Measurements from ENCODE around the gene ETNK1.
"Not testable (repeated sequence)": the region's sequence is repeated elsewhere in the genome, so short reads cannot be mapped to it uniquely, and the experiment has no call there.

Gene ETNK1

GRCh38 chr12:22624870-22625761 is at the start of gene ETNK1:
ETNK1 (plus strand) TSS chr12:22625171; CDS start chr12:22625431, 260 bp downstream.
- DNase-seq = peak; percentile 83 to 91

GRCh38 chr12:22576065-22576464 is 48.9 kb upstream of the ETNK1 start:
- no peak for DNase-seq

- DNase-seq = no peak
These were observed 48.5 kb upstream of the ETNK1 start for GRCh38 chr12:22576473-22576872.

GRCh38 chr12:22577667-22578066 is 47.3 kb upstream of the ETNK1 start:
- no peak for DNase-seq

- no peak for DNase-seq
These were observed 46.6 kb upstream of the ETNK1 start for GRCh38 chr12:22578328-22578727.

GRCh38 chr12:22588817-22589216 is 36.2 kb upstream of the ETNK1 start:
- DNase-seq = peak; percentile 79 to 93

- no peak for DNase-seq
These were observed 31.1 kb upstream of the ETNK1 start for GRCh38 chr12:22593864-22594263.

- DNase-seq = not testable (repeated sequence)
These were observed 27.4 kb upstream of the ETNK1 start for GRCh38 chr12:22597539-22597938.

GRCh38 chr12:22598141-22598762 is 26.7 kb upstream of the ETNK1 start:
- no peak for DNase-seq

GRCh38 chr12:22598763-22599161 is 26.2 kb upstream of the ETNK1 start:
- no peak for DNase-seq

- no peak for DNase-seq
These were observed 24.8 kb upstream of the ETNK1 start for GRCh38 chr12:22600181-22600580.

- DNase-seq = no peak
These were observed 15.5 kb upstream of the ETNK1 start for GRCh38 chr12:22609501-22609900.

GRCh38 chr12:22610131-22610530 is 14.8 kb upstream of the ETNK1 start:
- no peak for DNase-seq

GRCh38 chr12:22612822-22613221 is 12.1 kb upstream of the ETNK1 start:
- DNase-seq = not testable (repeated sequence)

- DNase-seq = no peak
These were observed 8.9 kb upstream of the ETNK1 start for GRCh38 chr12:22615963-22616501.

- no peak for DNase-seq
These were observed 7.3 kb upstream of the ETNK1 start for GRCh38 chr12:22617630-22618029.

- DNase-seq = no peak
These were observed 462 bp upstream of the ETNK1 start for GRCh38 chr12:22624548-22624869.

- peak; percentile 49 to 56 for DNase-seq
These were observed 857 bp downstream of the ETNK1 start for GRCh38 chr12:22625762-22626294.

GRCh38 chr12:22626406-22626805 is 1.4 kb downstream of the ETNK1 start:
- no peak for DNase-seq

- DNase-seq = peak in 1 of 2 experiments; percentile 8
These were observed 2.4 kb downstream of the ETNK1 start for GRCh38 chr12:22627371-22627770.

- DNase-seq = no peak
These were observed 3.3 kb downstream of the ETNK1 start for GRCh38 chr12:22628228-22628627.

GRCh38 chr12:22631863-22632463 is 7.0 kb downstream of the ETNK1 start:
- DNase-seq = peak in 1 of 2 experiments; percentile 7

- DNase-seq = no peak
These were observed 9.9 kb downstream of the ETNK1 start for GRCh38 chr12:22634883-22635282.

Measured in NCI-H2081 (cell line).